Gastrocnemius medialis (tissue), 4 donors: ENCODE measurements around the gene PDE8A. TPM values are rescaled to one million over a fixed set of nuclear protein-coding genes. Genes with fewer than 3 reads are reported as not detected.

ENCODE experiments used
- ATAC-seq, 2 donors: fragments of 150-250 bp; one replicate each; pipeline ENCODE4 v1.9.1; 2016
- DNase-seq, 2 donors: peaks; one replicate each; pipeline ENCODE4 v3.0.0-alpha.2; 2019
- H3K27ac ChIP-seq, 4 donors: fragments of 200-600 bp; sonication (generic); 1 replicate in 1 of 4; 2 replicates in 3 of 4; pipeline ENCODE4 v1.5.1; 2016 to 2018; ENCODE audit warnings: mild to moderate bottlenecking in 2 of 4, moderate library complexity in 1 of 4
- H3K27me3 ChIP-seq, 3 donors: fragments of 200-600 bp; sonication (generic) in 2 of 3; 1 replicate in 1 of 3; 2 replicates in 2 of 3; pipeline versions ENCODE4 v1.5.1 to v1.6.0; 2016 to 2019; ENCODE audit warnings: mild to moderate bottlenecking in 1 of 3, moderate library complexity in 1 of 3
- H3K36me3 ChIP-seq, 2 donors: fragments of 200-600 bp; sonication (generic) in 1 of 2; one replicate each; pipeline ENCODE4 v1.5.1; 2017 to 2018
- H3K4me1 ChIP-seq, 2 donors: fragments of 200-600 bp; sonication (generic) in 1 of 2; one replicate each; pipeline ENCODE4 v1.5.1; 2016 to 2017; ENCODE audit warnings: mild to moderate bottlenecking in 2 of 2
- H3K4me3 ChIP-seq, 4 donors: fragments of 200-600 bp; sonication (generic) in 3 of 4; 1 replicate in 1 of 4; 2 replicates in 3 of 4; pipeline ENCODE4 v1.5.1; 2016 to 2019; ENCODE audit warnings: mild to moderate bottlenecking in 2 of 4
- H3K9me3 ChIP-seq, 3 donors: fragments of 200-600 bp; sonication (generic) in 2 of 3; 1 replicate in 1 of 3; 2 replicates in 2 of 3; pipeline ENCODE4 v1.5.1; 2016 to 2019
- CTCF ChIP-seq, 5 experiments: fragments of 450-650 bp in 3 of 5; fragments of 200-600 bp in 2 of 5; sonication (generic) in 2 of 5; IDR thresholded peaks in 4 of 5; conservative IDR thresholded peaks in 1 of 5; 1 replicate in 4 of 5; 2 replicates in 1 of 5; pipeline ENCODE4 v1.5.1; 2016 to 2019; ENCODE audit warnings: antibody characterized with exemption in 5 of 5, mild to moderate bottlenecking in 3 of 5, moderate library complexity in 3 of 5
- POLR2A ChIP-seq, 2 donors: fragments of 450-650 bp; IDR thresholded peaks; one replicate each; pipeline ENCODE4 v1.6.1; 2017; ENCODE audit warnings: antibody characterized with exemption in 2 of 2, mild to moderate bottlenecking in 2 of 2, moderate library complexity in 2 of 2
- in situ Hi-C, 4 donors: fragments of 200-750 bp; cut with MboI; loops; one replicate each; pipeline versions ENCODE4 v1.15.0 to v1.8.0; 2017; ENCODE audit warnings: low sequenced_read_pairs in 4 of 4
- intact Hi-C: fragments of 100-400 bp; cut with DNase I; formaldehyde crosslinking; loops from one replicate; pipeline ENCODE4 v1.15.1; 2023; ENCODE audit warnings: low total_unique reads
- total RNA-seq, 4 donors: library from RNA; depleted of rRNA; stranded (reverse); fragments of >200 nt; gene quantifications; one replicate each; pipeline versions ENCODE4 v1.1.0 to v1.2.3, GENCODE V29; 2016

The PDE8A gene
- total RNA-seq, 4 donors from 2014 or later, result 6.3 to 20.6 (median 13.9) TPM

GRCh38 chr15:84940399-84940798, 41.3 kb upstream of the PDE8A start:
- no peak for TF ChIP-seq POLR2A (IDR thresholded peaks at IDR 0.05)
- no peak for TF ChIP-seq CTCF (IDR thresholded peaks at IDR 0.05 in 4 of 5, conservative IDR thresholded peaks at IDR 0.05 in 1 of 5)
- Histone ChIP-seq H3K36me3 (no peaks in the 10 kb centered on the region), H3K4me3 (no peak overlapping the region), H3K4me1 (peaks cover 4 to 10% of the 10 kb centered on the region in 2 donors), H3K27ac (no peak overlapping the region), H3K9me3 (no peaks in the 10 kb centered on the region), H3K27me3 (no peaks in the 10 kb centered on the region)
- intact Hi-C loops, result no loop called here
- ATAC-seq, result no peak
- in situ Hi-C loops, result no loop called here
- no peak for DNase-seq

GRCh38 chr15:84942456-84942855, 39.2 kb upstream of the PDE8A start:
- H3K27ac ChIP-seq, result no peak overlapping the region
- H3K4me3 ChIP-seq, result no peak overlapping the region
- ATAC-seq (no peak), DNase-seq (no peak)
- H3K9me3 ChIP-seq, result no peaks in the 10 kb centered on the region
- no peaks in the 10 kb centered on the region for H3K36me3 ChIP-seq
- in situ Hi-C loops (no loop called here), intact Hi-C loops (no loop called here)
- H3K27me3 ChIP-seq, result no peaks in the 10 kb centered on the region
- TF ChIP-seq POLR2A (IDR thresholded peaks at IDR 0.05) (no peak), CTCF (IDR thresholded peaks at IDR 0.05 in 4 of 5, conservative IDR thresholded peaks at IDR 0.05 in 1 of 5) (no peak)
- H3K4me1 ChIP-seq, result peaks cover 4 to 10% of the 10 kb centered on the region in 2 donors

GRCh38 chr15:84944311-84944710, 37.3 kb upstream of the PDE8A start:
- ATAC-seq (peak; percentile 90 to 93), DNase-seq (peak; percentile 35 to 56)

GRCh38 chr15:84944861-84945260, 36.8 kb upstream of the PDE8A start:
- Histone ChIP-seq H3K36me3 (no peaks in the 10 kb centered on the region), H3K4me1 (peaks cover 4 to 10% of the 10 kb centered on the region in 2 donors), H3K9me3 (no peaks in the 10 kb centered on the region), H3K4me3 (no peak overlapping the region), H3K27me3 (no peaks in the 10 kb centered on the region), H3K27ac (peak overlapping the region; percentile 39 to 72 (median 66))
- no peak for TF ChIP-seq POLR2A (IDR thresholded peaks at IDR 0.05)
- no peak for TF ChIP-seq CTCF (IDR thresholded peaks at IDR 0.05 in 4 of 5, conservative IDR thresholded peaks at IDR 0.05 in 1 of 5)
- in situ Hi-C loops, result no loop called here
- intact Hi-C loops, result no loop called here
- DNase-seq (no peak), ATAC-seq (peak in 1 of 2 donors; percentile 11)

More at GRCh38 chr15:84944311-84944710, 37.3 kb upstream of the PDE8A start:
- intact Hi-C loops (no loop called here), in situ Hi-C loops (no loop called here)
- TF ChIP-seq POLR2A (IDR thresholded peaks at IDR 0.05) (no peak), CTCF (IDR thresholded peaks at IDR 0.05 in 4 of 5, conservative IDR thresholded peaks at IDR 0.05 in 1 of 5) (no peak)
- Histone ChIP-seq H3K9me3 (no peaks in the 10 kb centered on the region), H3K4me1 (peaks cover 4 to 10% of the 10 kb centered on the region in 2 donors), H3K27ac (peak overlapping the region; percentile 57 to 72 (median 66)), H3K36me3 (no peaks in the 10 kb centered on the region), H3K4me3 (no peak overlapping the region), H3K27me3 (no peaks in the 10 kb centered on the region)
